ENCODE results near the gene DISC1. TPM values are rescaled to one million over a fixed set of nuclear protein-coding genes. Genes with fewer than 3 reads are reported as not detected.

The DISC1 gene
- total RNA-seq, 1 donor from 2014 or later = 4.7 TPM

- H3K9me3 Mint-ChIP-seq = no peaks in the 10 kb centered on the region
- no peak for DNase-seq (ENCODE audit: extremely low spot score, unreplicated experiment)
- no peak for TF ChIP-seq CTCF (conservative IDR thresholded peaks at IDR 0.05)
These were observed 367.4 kb downstream of the DISC1 start for GRCh38 chr1:231993968-231994455.

GRCh38 chr1:231998791-231999190, 372.2 kb downstream of the DISC1 start:
- TF ChIP-seq CTCF (conservative IDR thresholded peaks at IDR 0.05) = no peak
- Mint-ChIP-seq H3K27ac (no peak overlapping the region), H3K27me3 (peaks cover 3% of the 10 kb centered on the region), H3K4me1 (ENCODE audit: unreplicated experiment) (peaks cover 4% of the 10 kb centered on the region), H3K9me3 (peaks cover 4% of the 10 kb centered on the region), H3K36me3 (no peaks in the 10 kb centered on the region), H3K4me3 (no peak overlapping the region)
- DNase-seq (ENCODE audit: extremely low spot score, unreplicated experiment) = no peak

More at GRCh38 chr1:231993968-231994455, 367.4 kb downstream of the DISC1 start:
- Mint-ChIP-seq H3K27ac (no peak overlapping the region), H3K4me3 (no peak overlapping the region), H3K36me3 (no peaks in the 10 kb centered on the region), H3K27me3 (no peaks in the 10 kb centered on the region), H3K4me1 (ENCODE audit: unreplicated experiment) (peaks cover 15% of the 10 kb centered on the region)

GRCh38 chr1:232005300-232005699, 378.7 kb downstream of the DISC1 start:
- H3K36me3 Mint-ChIP-seq = peaks cover 4% of the 10 kb centered on the region
- TF ChIP-seq CTCF (conservative IDR thresholded peaks at IDR 0.05) = no peak
- no peak overlapping the region for H3K4me3 Mint-ChIP-seq
- H3K27me3 Mint-ChIP-seq = peaks cover 8% of the 10 kb centered on the region
- no peaks in the 10 kb centered on the region for H3K4me1 Mint-ChIP-seq (ENCODE audit: unreplicated experiment)
- no peak overlapping the region for H3K27ac Mint-ChIP-seq
- DNase-seq (ENCODE audit: extremely low spot score, unreplicated experiment) = no peak
- peaks cover 8% of the 10 kb centered on the region for H3K9me3 Mint-ChIP-seq

GRCh38 chr1:232009741-232010140, 383.2 kb downstream of the DISC1 start:
- Mint-ChIP-seq H3K27ac (no peak overlapping the region), H3K4me1 (ENCODE audit: unreplicated experiment) (peaks cover 3% of the 10 kb centered on the region), H3K36me3 (peaks cover 4% of the 10 kb centered on the region), H3K9me3 (peaks cover 6% of the 10 kb centered on the region), H3K27me3 (peaks cover 12% of the 10 kb centered on the region), H3K4me3 (no peak overlapping the region)
- no peak for TF ChIP-seq CTCF (conservative IDR thresholded peaks at IDR 0.05)
- no peak for DNase-seq (ENCODE audit: extremely low spot score, unreplicated experiment)

- Mint-ChIP-seq H3K27me3 (peaks cover 9% of the 10 kb centered on the region), H3K27ac (no peak overlapping the region), H3K4me1 (ENCODE audit: unreplicated experiment) (peaks cover 14% of the 10 kb centered on the region), H3K4me3 (no peak overlapping the region), H3K36me3 (peaks cover 4% of the 10 kb centered on the region), H3K9me3 (no peaks in the 10 kb centered on the region)
- DNase-seq (ENCODE audit: extremely low spot score, unreplicated experiment) = no peak
- TF ChIP-seq CTCF (conservative IDR thresholded peaks at IDR 0.05) = no peak
These were observed 385.4 kb downstream of the DISC1 start for GRCh38 chr1:232011961-232012360.
